Stimulated activated CD4-positive, alpha-beta T cell treated with anti-CD3 and anti-CD28 coated beads, Interleukin-2, amount 100 ng/mL, for 24 hours (primary cell): Measurements from ENCODE around the gene PRDM12.
"Not testable (repeated sequence)": the region's sequence is repeated elsewhere in the genome, so short reads cannot be mapped to it uniquely, and the experiment has no call there.

Experiments
- DNase-seq, 2 donors: peaks; one replicate each; pipeline ENCODE4 v3.0.0-alpha.2; 2020

The PRDM12 gene

DNA sequence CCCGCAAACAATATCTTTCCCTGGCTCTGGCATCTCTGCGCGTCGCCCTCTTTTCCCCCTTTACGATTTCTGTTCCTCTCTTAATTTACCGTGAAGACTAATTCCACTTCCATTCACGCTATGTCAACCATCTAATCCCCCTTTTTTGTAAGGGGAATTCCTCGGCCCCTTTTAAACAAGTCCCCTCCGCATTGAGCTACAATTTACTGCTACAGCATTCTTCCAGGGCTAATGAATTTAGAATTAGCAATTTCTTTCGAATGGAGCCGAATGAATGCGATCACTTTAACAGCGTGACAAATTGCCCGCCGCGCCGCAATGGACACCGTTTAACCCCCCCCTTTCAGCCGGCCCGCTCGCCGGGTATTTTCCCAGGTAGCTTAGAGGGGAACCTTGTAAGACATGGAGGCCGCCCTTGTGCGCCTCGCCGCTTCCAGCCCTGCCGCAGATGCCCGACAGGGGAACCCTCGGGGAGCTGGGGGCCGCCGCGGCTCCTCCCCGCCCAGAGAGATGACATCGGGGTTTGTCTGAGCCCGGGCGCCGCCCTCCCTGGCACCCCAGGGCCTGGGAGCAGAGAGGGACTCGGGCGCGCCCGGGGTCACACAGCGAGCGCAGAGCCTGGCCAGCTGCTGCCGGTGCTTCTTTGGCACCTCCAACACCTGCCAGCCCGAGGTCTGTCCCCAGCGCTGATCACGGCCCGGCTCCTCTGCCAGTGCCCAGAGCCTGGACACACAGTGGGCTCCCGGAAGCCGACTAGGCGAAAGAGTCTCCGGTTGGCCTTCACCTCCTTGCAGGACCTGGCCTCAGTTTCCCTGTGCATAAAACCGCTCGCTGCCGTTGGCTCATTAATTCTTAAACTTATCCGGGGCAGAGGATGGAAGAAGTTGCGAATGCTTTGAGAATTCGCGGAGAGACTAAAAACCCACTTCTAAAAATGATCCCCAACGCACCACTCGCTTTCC is 1.3 kb downstream of the PRDM12 start:
- DNase-seq = no peak

DNA sequence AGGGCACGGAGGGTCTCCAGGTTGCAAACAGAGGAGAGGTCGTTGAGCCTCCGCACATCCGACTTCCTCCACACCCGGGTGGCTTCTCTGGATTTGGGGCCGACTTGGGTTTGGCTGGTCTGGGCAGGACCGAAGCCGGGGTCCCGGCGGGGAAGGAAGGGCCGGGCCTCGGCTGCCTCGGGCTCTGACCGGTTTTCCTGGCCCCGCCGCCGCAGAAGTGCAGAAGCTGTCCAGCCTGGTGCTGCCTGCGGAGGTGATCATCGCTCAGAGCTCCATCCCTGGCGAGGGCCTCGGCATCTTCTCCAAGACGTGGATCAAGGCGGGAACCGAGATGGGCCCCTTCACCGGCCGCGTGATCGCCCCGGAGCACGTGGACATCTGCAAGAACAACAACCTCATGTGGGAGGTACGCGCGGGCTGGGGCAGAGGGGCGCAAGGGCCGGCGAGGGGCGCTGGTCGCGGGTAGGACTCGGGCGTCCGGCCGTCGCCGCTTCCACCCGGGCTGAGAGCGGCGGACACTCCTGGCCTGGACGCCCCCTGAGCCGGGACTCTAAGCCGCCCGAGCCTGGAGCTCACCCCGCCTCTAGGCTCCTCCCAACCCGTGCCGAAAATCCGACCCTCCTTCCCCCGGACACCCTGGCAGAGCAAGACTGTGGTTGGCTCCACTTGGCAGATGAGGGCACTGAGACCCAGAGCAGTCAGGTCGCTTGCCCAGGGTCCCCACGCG is 2.2 kb downstream of the PRDM12 start:
- DNase-seq = no peak

DNA sequence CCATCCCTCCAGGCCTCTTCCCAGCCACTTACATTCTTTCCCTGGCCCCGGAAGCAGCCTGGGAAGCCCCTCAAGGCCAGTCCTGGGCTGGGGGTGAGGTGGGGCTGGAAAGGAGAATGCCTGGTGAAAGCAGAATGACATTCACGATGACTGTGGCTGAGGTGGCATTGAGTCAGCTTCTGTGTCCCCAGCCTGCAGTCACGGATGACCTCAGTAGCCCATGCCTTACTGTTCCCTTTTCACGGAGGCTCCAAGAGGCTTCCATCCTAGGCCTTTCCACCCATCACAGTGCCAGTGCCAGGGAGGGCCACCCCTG is 2.7 kb downstream of the PRDM12 start:
- DNase-seq = no peak

DNA sequence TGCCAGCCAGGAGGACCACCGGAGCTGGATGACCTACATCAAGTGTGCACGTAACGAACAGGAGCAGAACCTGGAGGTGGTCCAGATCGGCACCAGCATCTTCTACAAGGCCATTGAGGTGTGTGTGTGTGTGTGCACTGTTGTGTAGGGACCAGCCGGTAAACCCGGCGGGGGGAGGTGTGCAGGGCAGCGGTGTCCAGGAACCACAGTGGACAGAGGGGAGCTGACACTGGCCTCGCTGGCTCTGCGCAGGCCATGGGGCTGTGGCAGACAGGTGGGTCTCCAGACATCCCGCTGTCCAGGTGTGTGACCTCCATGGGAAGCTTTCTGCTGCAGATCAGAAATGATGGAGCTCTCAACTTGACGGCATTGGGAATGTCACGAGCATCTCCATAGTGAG is 3.8 kb downstream of the PRDM12 start:
- no peak for DNase-seq

DNA sequence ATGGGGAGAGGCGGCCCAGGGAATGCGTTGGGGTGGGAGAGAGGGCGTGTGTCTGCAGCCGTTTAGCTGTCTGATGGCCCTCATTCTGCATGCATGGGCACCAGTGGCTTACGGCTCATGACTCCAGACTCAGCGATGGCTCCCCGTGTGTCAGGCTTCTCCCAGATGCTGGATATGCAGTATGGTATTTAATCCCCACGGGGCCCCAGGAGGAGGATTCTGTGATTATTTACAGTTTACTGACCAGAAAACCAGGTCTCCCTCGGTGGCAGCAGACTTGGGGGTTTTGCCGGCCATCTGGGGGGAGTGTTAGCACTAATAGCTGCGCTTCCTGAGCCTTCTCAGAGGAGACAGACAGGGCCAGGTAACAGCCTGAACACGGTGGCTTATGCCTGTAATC is 4.3 kb downstream of the PRDM12 start:
- no peak for DNase-seq

DNA sequence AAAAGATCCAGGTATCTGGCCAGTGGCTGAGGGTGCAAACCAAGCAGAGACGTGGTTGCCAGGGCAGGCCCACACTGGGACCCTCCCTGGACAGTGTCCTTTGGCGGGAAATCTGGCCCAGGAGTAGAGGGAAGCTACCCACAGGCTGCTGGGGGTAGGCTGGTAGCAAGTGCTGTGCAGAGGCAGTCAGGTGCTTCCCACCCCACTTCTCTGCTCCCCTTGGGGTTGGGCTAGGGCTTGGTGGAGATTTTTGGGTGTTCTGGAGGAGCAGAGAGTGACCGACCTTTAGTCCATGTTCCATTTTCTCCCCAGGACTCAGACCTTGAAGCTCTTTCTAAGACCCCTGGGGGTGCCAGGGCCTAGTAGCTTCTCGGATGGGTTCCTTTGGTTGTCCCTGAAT is 5.6 kb downstream of the PRDM12 start:
- no peak for DNase-seq

DNA sequence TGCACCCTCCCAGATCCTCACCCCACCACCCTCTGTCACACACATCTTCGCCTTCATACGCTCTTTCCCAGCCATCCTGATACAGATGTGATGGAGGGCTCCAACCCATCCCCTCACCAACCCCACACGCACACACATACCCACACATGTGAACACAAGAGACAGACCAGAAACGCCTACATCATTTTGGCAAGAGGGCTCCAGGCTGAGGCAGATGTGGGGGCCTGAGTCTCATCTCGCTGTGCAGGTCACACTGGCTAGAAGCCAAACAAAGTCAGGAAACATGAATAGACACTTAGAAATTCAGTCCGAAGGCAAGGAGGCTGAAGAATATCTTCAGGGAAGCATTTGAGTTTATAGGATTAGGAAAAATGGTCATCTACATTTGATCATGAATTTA is 6.2 kb downstream of the PRDM12 start:
- no peak for DNase-seq

DNA sequence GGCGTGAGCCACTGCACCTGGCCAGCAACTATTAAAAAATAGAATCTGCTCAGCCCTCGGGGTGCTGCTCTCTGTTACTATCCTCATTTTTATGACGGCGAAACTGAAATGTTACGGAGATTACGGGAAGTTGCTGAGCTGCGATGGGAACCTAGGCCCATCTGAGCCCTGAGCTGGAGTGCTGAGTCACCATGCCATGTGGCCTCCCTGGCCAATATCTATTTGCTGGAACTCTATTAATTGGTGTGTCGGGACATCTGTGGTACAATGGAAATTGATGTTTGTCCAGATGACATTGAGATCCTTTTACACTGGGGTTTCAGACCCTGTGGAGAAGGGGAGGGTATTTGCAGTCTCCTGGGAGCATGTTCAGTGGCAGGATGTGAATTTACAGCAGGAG is 8.1 kb downstream of the PRDM12 start:
- no peak for DNase-seq

DNA sequence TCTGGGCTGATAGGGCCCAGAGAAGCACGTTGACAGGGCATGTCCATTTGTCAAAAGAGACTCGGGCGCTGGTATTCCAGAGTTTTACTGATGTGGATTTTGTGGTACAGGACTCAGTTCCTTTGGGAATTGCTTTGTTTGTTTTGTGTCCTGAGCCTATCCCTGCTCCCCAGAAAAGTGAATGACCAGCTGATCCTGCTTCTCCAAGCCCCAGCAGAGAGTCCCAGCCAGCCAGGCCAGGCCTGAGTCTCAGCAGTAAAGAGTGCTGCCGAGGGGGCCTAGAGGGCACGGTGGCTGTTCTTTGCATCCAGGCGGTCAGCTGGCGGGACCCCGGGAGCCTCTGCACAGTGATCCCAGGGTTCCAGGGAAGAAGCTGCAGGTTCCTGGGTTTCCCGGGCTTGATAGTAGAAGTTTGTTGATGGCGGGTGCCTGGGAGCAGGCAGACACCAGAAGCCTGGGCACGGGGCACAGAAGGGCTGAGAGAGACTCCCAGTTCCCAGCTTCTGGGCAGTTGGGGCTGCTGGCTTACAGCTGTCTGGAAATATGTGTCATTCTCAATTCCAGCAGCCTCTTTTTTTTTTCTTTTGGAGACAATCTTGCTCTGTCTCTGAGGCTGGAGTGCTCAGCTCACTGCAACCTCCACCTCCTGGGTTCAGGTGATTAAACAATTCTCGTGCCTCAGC is 8.7 kb downstream of the PRDM12 start:
- no peak for DNase-seq

DNA sequence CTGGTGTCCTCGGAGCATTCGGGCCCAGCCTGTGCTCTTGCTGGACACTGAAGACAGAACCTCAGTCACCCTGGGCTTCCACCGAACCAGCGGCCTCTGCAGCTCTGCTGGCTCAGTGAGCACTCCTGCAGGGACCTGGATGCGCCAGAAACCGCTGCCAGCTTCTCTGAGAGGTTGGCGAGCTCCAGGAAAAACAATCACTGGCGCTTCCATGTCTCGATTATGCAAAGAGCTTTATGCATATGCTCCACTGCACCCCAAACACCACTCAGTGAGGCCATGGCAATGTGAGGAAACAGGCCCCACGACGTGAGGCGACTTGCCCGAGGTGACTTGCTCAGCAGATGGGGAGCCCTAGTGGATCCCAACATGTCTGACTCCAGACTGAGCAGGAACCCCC is 11.0 kb downstream of the PRDM12 start:
- DNase-seq = no peak

DNA sequence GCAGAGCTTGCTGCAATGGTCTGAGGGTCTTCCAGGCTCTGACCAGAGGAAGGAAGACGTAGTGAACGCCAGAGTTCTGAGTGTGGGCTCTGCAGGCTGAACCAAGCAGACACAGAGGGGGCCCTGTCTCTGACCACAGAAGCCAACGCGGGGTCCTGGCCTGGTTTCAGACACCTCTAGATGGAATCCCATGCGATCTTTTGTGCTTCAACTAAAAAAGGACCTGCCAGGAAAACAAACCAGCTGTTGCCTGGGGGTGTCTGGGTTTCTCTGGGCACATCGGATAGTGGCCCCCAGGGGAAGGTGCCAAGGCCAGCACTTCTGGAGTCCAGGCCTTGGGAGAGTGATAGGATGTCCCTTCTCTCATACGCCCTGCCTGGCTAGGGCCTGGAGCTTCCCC is 12.9 kb downstream of the PRDM12 start:
- DNase-seq = no peak

DNA sequence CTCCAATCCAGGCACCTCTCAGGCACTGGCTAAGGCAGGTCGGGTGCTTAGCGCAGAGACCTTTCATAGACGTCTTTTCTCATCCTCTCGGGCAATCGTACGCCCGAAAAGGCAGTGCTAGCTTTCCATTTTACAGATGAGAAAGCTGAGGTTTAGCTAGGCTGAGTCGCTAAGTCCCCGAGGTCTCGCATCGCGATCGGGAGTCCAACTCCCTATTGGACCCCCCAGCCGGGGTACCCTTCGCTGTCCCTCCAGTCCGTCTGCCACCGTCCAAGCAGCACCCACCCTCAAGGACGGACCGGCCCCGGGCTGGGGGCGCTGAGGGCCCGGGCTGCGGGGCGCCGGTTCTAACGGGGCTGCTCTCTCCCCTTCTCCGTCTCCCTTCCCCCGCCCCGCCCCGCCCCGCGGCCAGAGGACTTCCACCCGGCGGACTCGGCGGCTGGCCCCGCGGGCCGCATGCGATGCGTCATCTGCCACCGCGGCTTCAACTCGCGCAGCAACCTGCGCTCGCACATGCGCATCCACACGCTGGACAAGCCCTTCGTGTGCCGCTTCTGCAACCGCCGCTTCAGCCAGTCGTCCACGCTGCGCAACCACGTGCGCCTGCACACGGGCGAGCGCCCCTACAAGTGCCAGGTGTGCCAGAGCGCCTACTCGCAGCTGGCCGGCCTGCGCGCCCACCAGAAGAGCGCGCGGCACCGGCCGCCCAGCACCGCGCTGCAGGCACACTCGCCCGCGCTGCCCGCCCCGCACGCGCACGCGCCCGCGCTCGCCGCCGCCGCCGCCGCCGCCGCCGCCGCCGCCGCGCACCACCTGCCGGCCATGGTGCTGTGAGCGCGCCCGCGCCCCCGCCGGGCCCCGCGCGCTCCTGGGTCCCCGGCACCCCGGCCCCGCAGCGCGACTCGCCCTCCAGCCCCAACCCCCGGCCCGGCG is 16.7 kb downstream of the PRDM12 start:
- peak; percentile 68 to 79 for DNase-seq

DNA sequence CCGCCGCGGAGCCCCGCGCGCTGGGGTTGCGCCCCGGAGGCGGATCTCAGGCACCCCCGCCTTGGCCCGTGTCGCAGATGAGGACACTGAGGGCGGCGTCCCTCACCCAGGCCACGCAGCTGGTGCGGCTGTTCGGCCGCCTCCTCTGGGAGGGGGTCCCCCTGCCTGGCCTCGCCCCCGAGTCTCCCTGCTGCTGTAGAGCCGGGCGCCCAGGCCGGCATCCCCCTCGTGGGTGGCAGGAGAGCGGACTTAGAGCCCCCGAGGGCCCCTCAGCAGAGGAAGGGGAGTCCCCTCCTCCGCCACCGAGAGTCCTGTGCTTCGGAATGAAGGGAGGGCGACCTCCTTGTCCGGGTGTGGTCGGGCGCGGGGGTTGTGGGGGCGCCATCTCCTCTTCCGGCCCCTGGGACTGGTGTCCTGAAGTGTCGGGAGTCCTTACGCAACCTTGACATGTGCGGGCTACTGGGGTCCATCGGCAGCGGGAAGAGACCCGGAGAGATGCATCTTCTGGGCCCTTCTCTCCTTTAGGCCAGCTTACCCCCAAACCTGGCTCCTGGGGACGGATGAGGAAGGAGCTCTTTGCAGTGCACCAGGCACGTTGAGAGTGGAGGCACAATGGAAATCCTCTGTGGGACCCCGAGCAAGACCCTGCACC is 17.5 kb downstream of the PRDM12 start:
- DNase-seq = peak in 1 of 2 donors; percentile 32

DNA sequence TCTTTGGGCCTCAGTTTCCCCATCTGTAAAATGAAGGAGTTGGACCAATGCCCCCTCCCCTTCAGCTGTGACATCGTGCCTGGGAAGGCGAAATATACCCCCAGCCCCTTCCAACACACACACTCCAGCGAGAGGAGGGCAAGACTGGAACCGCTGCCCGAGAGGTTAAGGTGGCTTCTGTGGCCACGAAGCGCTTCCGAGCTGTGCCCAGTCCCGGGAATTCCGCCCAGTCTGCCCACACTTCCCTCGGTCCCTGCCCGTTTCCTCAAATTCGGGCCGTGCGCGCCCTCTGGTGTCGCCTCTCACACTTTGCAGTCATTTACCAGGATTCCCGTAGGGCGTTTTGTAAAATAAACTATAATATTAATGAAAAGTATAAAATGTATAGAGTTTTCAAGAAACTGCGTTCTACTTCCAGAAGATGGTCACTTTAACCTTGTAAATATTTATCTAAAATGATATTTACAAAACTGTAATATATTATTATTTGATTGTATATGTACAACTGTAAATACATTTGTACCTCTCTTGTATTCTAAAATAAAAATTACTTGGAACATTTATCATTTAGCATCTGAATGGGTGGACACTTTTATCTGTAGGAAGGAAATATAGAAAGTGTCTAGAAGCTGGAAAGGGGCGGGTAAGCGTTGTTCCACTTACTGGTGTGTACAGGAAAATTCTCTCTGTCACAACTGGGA is 18.2 kb downstream of the PRDM12 start:
- peak; percentile 69 to 74 for DNase-seq

DNA sequence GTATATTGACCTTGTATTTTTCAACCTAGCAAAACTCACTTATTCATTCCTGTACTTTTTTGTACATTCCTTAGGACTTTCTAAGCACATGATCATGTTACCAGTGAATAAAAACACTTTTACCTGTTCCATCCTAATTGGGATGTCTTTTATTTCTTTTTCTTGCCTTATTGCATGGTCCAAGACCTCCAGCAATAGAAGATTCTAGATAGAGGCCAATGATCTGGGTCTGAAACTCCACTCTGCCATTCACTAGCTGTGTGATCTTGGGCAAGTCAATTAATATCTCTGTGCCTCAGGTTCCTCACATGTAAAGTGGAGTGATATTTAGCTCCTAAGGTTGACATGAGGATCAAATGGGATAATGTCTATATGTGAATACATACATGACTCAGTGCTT is 20.7 kb downstream of the PRDM12 start:
- DNase-seq = no peak

DNA sequence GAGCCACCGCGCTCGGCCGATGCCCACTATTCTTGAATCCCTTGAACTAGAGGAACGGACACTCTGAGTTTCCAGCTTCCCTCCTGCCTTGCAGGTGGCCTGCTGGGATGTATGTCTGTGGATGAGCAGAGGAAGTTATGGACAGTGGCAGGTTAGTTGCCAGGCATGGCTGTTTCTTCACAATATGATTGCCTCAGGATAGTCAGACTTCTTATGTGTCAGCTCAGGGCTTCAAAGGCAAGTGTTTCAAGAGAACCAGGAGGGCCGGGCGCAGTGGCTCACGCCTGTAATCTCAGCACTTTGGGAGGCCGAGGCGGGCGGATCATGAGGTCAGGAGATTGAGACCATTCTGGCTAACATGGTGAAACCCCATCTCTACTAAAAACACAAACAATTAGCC is 21.6 kb downstream of the PRDM12 start:
- DNase-seq = not testable (repeated sequence)

DNA sequence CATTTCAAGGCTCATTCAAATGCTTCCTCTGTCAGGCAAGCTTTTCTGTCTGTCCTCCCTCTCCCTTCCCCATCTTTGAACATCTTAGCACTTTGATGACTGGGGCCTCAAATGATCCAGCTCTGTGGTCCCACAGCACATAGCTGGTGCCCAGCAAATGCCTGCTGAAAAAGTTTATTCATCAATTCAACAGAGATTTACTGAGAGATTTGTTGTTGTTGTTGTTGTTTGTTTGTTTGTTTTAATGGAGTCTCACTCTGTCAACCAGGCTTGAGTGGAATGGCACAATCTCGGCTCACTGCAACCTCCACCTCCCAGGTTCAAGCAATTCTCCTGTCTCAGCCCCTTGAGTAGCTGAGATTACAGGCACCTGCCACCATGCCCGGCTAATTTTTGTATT is 23.2 kb downstream of the PRDM12 start:
- DNase-seq = no peak

DNA sequence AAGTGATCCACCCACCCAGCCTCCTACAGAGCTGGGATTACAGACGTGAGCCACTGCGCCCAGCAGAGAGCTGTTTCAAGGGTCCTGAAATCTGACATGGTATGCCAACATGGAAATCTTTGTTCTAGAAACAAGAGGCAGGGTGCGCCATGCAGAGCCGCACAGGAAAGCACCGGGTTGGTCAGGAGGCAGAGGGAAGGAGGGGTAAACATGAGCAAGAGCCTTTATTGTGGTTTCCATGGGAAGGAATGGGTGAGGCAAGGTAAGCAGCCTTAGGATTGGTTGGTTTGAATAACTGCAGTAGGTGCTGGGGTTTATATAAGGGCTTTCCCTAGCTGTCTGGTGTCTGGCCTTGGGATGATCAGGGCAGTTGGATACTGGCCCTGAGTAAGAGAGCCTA is 23.7 kb downstream of the PRDM12 start:
- no peak for DNase-seq

DNA sequence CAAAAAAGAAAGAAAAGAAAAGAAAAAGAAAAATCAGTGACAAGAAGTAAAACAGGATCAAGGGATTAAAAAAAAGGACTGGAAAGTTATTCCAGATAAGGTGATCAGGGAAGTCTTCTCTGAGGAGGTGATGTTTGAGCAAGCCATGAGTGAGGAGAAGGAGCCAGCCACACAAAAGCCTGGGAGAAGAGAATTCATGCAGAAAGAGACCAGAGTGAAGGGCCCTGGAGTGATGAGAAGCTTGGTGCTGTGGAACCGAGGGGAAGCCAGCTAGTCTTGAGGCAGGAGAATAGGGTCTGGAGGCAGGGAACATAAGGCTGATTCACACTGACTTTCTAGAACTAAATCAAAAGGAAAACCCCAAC is 25.2 kb downstream of the PRDM12 start:
- DNase-seq = no peak

DNA sequence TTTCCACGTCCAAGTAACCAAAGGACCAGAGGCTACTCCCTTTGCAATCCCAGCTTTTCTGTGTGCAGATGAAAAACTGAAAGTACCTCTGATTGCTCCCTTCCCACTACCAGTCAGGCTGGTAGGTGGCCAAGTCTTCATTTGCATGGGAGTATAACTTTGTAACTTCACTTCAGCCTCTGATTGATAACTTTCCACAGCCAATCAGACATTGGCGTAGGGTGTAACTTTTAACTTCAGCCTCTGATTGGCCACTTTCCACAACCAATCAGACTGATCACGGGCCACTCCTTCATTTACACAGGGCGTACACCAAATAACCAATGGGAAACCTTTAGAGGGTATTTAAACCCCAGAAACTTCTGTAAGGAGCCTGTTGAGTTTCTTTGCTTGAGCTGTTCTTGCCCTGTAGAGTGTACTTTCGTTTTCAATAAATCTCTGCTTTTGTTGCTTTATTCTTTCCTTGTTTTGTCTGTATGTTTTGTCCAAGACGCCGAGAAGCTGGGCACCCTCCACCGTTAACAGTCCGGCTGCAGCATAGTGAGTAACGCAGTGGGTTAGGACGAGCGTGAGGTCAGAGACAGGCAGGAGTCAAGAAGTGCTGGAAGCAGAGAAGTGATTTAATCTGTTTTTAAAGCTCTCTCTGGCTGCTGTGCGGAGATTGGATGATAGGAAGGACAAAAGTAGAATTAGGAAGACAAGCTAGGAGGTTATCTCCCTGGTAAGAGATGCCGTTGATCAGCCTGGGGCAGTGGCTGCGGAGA is 25.7 kb downstream of the PRDM12 start:
- DNase-seq = no peak

DNA sequence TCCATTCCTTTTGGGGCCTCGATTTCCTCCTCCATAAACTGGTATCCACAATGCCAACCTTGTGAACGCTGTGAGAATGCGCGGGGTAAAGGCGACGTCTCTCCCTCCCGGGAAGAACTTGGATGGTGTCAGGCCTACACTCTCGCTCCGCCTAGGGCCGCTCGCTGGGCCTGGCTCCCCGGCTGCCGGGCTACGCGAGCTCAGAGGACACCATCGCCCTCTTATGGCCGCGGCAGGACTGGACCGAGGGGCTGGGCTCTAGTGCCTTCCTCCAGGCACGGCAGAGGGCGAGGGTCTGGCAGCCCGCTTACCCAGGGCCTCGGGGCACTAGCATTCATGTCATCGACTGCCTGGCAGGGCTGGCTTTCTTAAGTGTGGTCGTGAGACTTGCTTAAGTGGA is 27.9 kb downstream of the PRDM12 start:
- peak in 1 of 2 donors; percentile 19 for DNase-seq
